A673 (cell line): ENCODE results near the gene ARF3. TPM values are rescaled to one million over a fixed set of nuclear protein-coding genes. Genes with fewer than 3 reads are reported as not detected.

Experiments
- BruUV-seq: library from RNA; stranded (reverse); fragments of 400-500 nt; replicated peaks from 2 replicates; lab custom pipeline; 2021; lab: Mats Ljungman, UMichigan
- CTCF ChIA-PET: fragments of 300-600 bp; sonication (Branson Sonifier 250); formaldehyde crosslinking; loops from one replicate; lab custom pipeline; 2022; ENCODE audit warnings: antibody characterized with exemption; lab: Charles Lee
- POLR2A ChIA-PET: fragments of 300-600 bp; sonication (Branson Sonifier 250); formaldehyde crosslinking; loops from one replicate; lab custom pipeline; 2022; ENCODE audit warnings: antibody characterized with exemption; ENCODE audit not compliant: low non-redundant PET; lab: Charles Lee
- DNase-seq: peaks from one replicate; pipeline ENCODE4 v3.0.0-alpha.2; 2015; ENCODE audit warnings: low spot score
- H3K27ac ChIP-seq: fragments of 200-600 bp; sonication (generic); 2 replicates; pipeline ENCODE4 v1.5.1; 2016; ENCODE audit warnings: mixed run types, low read depth, mild to moderate bottlenecking, mixed read lengths, antibody characterized with exemption, low read length; ENCODE audit not compliant: poor library complexity, severe bottlenecking
- H3K27me3 ChIP-seq: fragments of 200-600 bp; sonication (generic); replicated peaks from 2 replicates; pipeline ENCODE4 v1.6.1; 2017; ENCODE audit warnings: mixed run types, low read depth, mild to moderate bottlenecking, mixed read lengths, antibody characterized with exemption, low read length; ENCODE audit not compliant: insufficient read depth, poor library complexity
- H3K36me3 ChIP-seq: fragments of 200-600 bp; sonication (generic); 2 replicates; pipeline ENCODE4 v1.6.1; 2016; ENCODE audit warnings: mixed run types, mild to moderate bottlenecking, mixed read lengths, antibody characterized with exemption, low read length; ENCODE audit not compliant: insufficient read depth, poor library complexity, severe bottlenecking
- H3K4me1 ChIP-seq: fragments of 200-600 bp; sonication (generic); 2 replicates; pipeline ENCODE4 v1.6.1; 2017; ENCODE audit warnings: mixed run types, mild to moderate bottlenecking, mixed read lengths, antibody characterized with exemption, low read length; ENCODE audit not compliant: insufficient read depth, poor library complexity, severe bottlenecking
- H3K4me3 ChIP-seq: fragments of 200-600 bp; sonication (generic); 2 replicates; pipeline ENCODE4 v1.5.1; 2016; ENCODE audit warnings: low read depth, mixed run types, mild to moderate bottlenecking, mixed read lengths, low read length; ENCODE audit not compliant: poor library complexity, severe bottlenecking
- H3K9me3 ChIP-seq: fragments of 200-600 bp; sonication (generic); 2 replicates; pipeline ENCODE4 v1.6.1; 2016; ENCODE audit warnings: mixed run types, low read depth, mild to moderate bottlenecking, mixed read lengths, antibody characterized with exemption, low read length; ENCODE audit not compliant: poor library complexity, severe bottlenecking
- CTCF ChIP-seq: fragments of 300-800, 200-600 bp; sonication (generic); conservative IDR thresholded peaks from 2 replicates; pipeline ENCODE4 v1.5.1; 2017; ENCODE audit warnings: low read depth, mild to moderate bottlenecking, antibody characterized with exemption, low read length, moderate library complexity, mixed read lengths
- EZH2 ChIP-seq: fragments of 200-600 bp; sonication (generic); IDR thresholded peaks from 2 replicates; pipeline ENCODE4 v1.6.1; 2017; ENCODE audit warnings: borderline replicate concordance, low read depth, mild to moderate bottlenecking, mixed read lengths, antibody characterized with exemption, low read length; ENCODE audit not compliant: poor library complexity, severe bottlenecking
- intact Hi-C: fragments of 100-400 bp; cut with micrococcal nuclease; formaldehyde crosslinking; loops from one replicate; pipeline ENCODE4 v1.10.0; 2022; ENCODE audit not compliant: unreplicated experiment
- total RNA-seq: library from RNA; stranded (reverse); gene quantifications from 2 replicates; pipeline ENCODE4 v1.2.3, GENCODE V29; 2021

Gene ARF3
- total RNA-seq, 1 experiment from 2014 or later = 183 TPM

DNA sequence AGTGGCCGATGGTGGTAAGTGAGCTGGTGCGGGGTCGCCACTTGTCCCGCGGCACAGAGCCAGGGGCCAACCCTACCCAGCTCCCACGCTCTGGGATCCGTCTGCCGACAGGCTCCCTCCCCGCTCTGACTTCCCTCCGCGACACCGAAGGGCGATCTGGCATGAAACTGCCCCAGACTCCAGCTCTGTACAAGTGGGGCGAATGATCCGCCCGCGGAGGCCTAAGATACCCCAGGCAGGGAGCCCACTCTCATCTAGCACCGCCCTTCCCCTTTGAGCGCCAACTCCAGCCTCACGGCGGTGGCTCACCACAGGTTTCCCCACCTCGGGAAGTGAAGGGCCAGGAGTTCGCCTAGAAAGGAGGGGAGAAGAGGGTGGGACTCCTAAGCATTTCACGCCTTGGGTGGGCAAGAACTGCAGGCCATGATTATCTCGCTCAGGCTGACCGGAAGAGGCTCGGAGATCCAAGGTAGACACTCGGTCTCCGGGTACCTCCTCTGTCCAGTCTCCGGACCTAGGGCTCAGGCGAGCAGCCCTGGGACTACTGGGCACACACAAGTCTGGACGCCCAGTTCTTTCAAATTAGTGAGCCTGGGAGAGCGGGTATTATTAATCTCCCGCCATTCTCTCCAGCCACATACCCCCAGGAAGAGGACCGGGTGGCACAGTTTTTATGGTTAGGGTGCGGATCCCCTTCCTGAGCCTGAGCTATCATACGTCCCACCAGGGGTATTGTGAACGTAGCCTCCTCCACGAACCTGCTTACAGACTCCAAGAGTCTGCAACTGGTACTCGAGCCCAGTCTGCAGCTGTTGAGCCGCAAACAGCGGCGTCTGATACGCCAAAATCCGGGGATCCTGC is 21.7 kb upstream of the ARF3 start:
- TF ChIP-seq EZH2 (peak; percentile 62), CTCF (no peak)
- DNase-seq = no peak
- H3K9me3 ChIP-seq = no peaks in the 10 kb centered on the region
- no TSS peak for BruUV-seq
- H3K4me3 ChIP-seq = peak overlapping the region; percentile 32
- no peak overlapping the region for H3K27ac ChIP-seq
- intact Hi-C loops = loop anchor here (5.0 kb wide), 1 partner anchor 127 kb away; the partner anchor contains the start of gene DDX23
- ChIA-PET POLR2A (no interaction called here), CTCF (interaction anchor here (0.5 to 1.8 kb wide), 3 partner anchors 9 to 233 kb away, joined by 5 to 9 read pairs (median 8); no protein-coding TSS in a partner anchor)
- peaks cover 67% of the 10 kb centered on the region for H3K27me3 ChIP-seq
- H3K4me1 ChIP-seq = peaks cover 32% of the 10 kb centered on the region
- H3K36me3 ChIP-seq = no peaks in the 10 kb centered on the region

- intact Hi-C loops = loop anchor here (5.0 kb wide), 1 partner anchor 126 kb away; the partner anchor contains the start of gene DDX23
- Histone ChIP-seq H3K4me1 (peaks cover 32% of the 10 kb centered on the region), H3K27me3 (peaks cover 67% of the 10 kb centered on the region), H3K4me3 (peak within 1 kb of the TSS; percentile 32), H3K9me3 (no peaks in the 10 kb centered on the region), H3K36me3 (no peaks in the 10 kb centered on the region), H3K27ac (no peak within 1 kb of the TSS)
- DNase-seq = no peak
- CTCF ChIA-PET = interaction anchor here (0.8 to 1.8 kb wide), 4 partner anchors 10 to 125 kb away, joined by 3 to 9 read pairs (median 6); no protein-coding TSS in a partner anchor
- no TSS peak for BruUV-seq
- TF ChIP-seq CTCF (0 out of 2 replicates have a peak, but pooled peaks have one; percentile 22), EZH2 (no peak)
- POLR2A ChIA-PET = no interaction called here
Measured at GRCh38 chr12:48978291-48978740, 21.0 kb upstream of the ARF3 start, which contains the start of gene WNT1. Gene WNT1, plus strand, starts transcription at chr12:48978322. Its CDS starts 329 bp downstream, at chr12:48978651.

GRCh38 chr12:48977290-48978281 is 20.3 kb upstream of the ARF3 start:
- BruUV-seq = no TSS peak
- H3K4me3 ChIP-seq = peak overlapping the region; percentile 32
- peak; percentile 71 for DNase-seq

More at GRCh38 chr12:48977290-48978281, 20.3 kb upstream of the ARF3 start:
- intact Hi-C loops = loop anchor here (2.0 to 5.0 kb wide), 2 partner anchors 43 to 125 kb away; partner anchors contain the start of gene DDX23
- POLR2A ChIA-PET = no interaction called here
- Histone ChIP-seq H3K36me3 (no peaks in the 10 kb centered on the region), H3K27me3 (peaks cover 69% of the 10 kb centered on the region), H3K27ac (no peak overlapping the region), H3K4me1 (peaks cover 32% of the 10 kb centered on the region), H3K9me3 (no peaks in the 10 kb centered on the region)
- CTCF ChIA-PET = interaction anchor here (0.7 to 1.6 kb wide), 4 partner anchors 9 to 125 kb away, joined by 3 to 9 read pairs (median 3); no protein-coding TSS in a partner anchor
- TF ChIP-seq EZH2 = no peak
- peak; percentile 81 for TF ChIP-seq CTCF
